ENCODE results near the gene TIMELESS.

The TIMELESS gene

GRCh38 chr12:56413392-56413791 is 35.8 kb downstream of the TIMELESS start:
- DNase-seq (no peak), ATAC-seq (ENCODE audit: insufficient read depth, low read depth) (peak; percentile 58)
- Histone ChIP-seq H3K4me1 (ENCODE audit: insufficient read depth, low read length) (no peaks in the 10 kb centered on the region), H3K27ac (ENCODE audit: low read length) (no peak overlapping the region), H4K20me1 (ENCODE audit: insufficient read depth, low read length) (no peaks in the 10 kb centered on the region; the same call in 1 of the 2 replicates), H2AFZ (ENCODE audit: low read depth, low read length) (no peak overlapping the region), H3K4me3 (ENCODE audit: low read depth in 1 of 2, low read length in 2 of 2) (no peak overlapping the region), H3K4me2 (ENCODE audit: insufficient read depth, low read length) (no peak overlapping the region), H3K36me3 (ENCODE audit: insufficient read depth, low read length) (peaks cover 43% of the 10 kb centered on the region), H3K9ac (ENCODE audit: low read depth, low read length) (no peak overlapping the region), H3K9me3 (ENCODE audit: insufficient read depth, low read length, severe bottlenecking) (no peaks in the 10 kb centered on the region), H3K79me2 (ENCODE audit: insufficient read depth, low read length) (no peaks in the 10 kb centered on the region), H3K27me3 (ENCODE audit: insufficient read depth, low read length, poor library complexity) (no peaks in the 10 kb centered on the region)
- TF ChIP-seq CTCF (IDR thresholded peaks at IDR 0.05; ENCODE audit: borderline replicate concordance, extremely low read depth, low read length, poor library complexity, severe bottlenecking) (no peak), EZH2 (IDR thresholded peaks at IDR 0.05; ENCODE audit: borderline replicate concordance, low read depth, low read length, severe bottlenecking) (no peak)

GRCh38 chr12:56411781-56412639 is 37.2 kb downstream of the TIMELESS start:
- ATAC-seq (ENCODE audit: insufficient read depth, low read depth) = peak; percentile 18; the same call in 1 of the 3 replicates
- Histone ChIP-seq H3K27me3 (ENCODE audit: insufficient read depth, low read length, poor library complexity) (no peaks in the 10 kb centered on the region), H3K36me3 (ENCODE audit: insufficient read depth, low read length) (peaks cover 29% of the 10 kb centered on the region), H3K4me2 (ENCODE audit: insufficient read depth, low read length) (no peak overlapping the region), H3K4me1 (ENCODE audit: insufficient read depth, low read length) (no peaks in the 10 kb centered on the region), H3K9me3 (ENCODE audit: insufficient read depth, low read length, severe bottlenecking) (no peaks in the 10 kb centered on the region), H3K4me3 (ENCODE audit: low read depth in 1 of 2, low read length in 2 of 2) (no peak overlapping the region), H2AFZ (ENCODE audit: low read depth, low read length) (no peak overlapping the region), H3K79me2 (ENCODE audit: insufficient read depth, low read length) (no peaks in the 10 kb centered on the region), H3K9ac (ENCODE audit: low read depth, low read length) (no peak overlapping the region), H3K27ac (ENCODE audit: low read length) (no peak overlapping the region), H4K20me1 (ENCODE audit: insufficient read depth, low read length) (no peaks in the 10 kb centered on the region; the same call in 1 of the 2 replicates)
- no peak for TF ChIP-seq CTCF (IDR thresholded peaks at IDR 0.05; ENCODE audit: borderline replicate concordance, extremely low read depth, low read length, poor library complexity, severe bottlenecking)
- no peak for TF ChIP-seq EZH2 (IDR thresholded peaks at IDR 0.05; ENCODE audit: borderline replicate concordance, low read depth, low read length, severe bottlenecking)
- no peak for DNase-seq

GRCh38 chr12:56410768-56411167 is 38.5 kb downstream of the TIMELESS start:
- Histone ChIP-seq H3K27ac (ENCODE audit: low read length) (no peak overlapping the region), H3K4me1 (ENCODE audit: insufficient read depth, low read length) (no peaks in the 10 kb centered on the region), H4K20me1 (ENCODE audit: insufficient read depth, low read length) (no peaks in the 10 kb centered on the region; the same call in 1 of the 2 replicates), H2AFZ (ENCODE audit: low read depth, low read length) (no peak overlapping the region), H3K27me3 (ENCODE audit: insufficient read depth, low read length, poor library complexity) (no peaks in the 10 kb centered on the region), H3K4me2 (ENCODE audit: insufficient read depth, low read length) (no peak overlapping the region), H3K9me3 (ENCODE audit: insufficient read depth, low read length, severe bottlenecking) (no peaks in the 10 kb centered on the region), H3K9ac (ENCODE audit: low read depth, low read length) (no peak overlapping the region), H3K79me2 (ENCODE audit: insufficient read depth, low read length) (no peaks in the 10 kb centered on the region), H3K4me3 (ENCODE audit: low read depth in 1 of 2, low read length in 2 of 2) (no peak overlapping the region), H3K36me3 (ENCODE audit: insufficient read depth, low read length) (peaks cover 16% of the 10 kb centered on the region; the same call in 1 of the 2 replicates)
- ATAC-seq (ENCODE audit: insufficient read depth, low read depth) = no peak
- no peak for DNase-seq
- TF ChIP-seq CTCF (IDR thresholded peaks at IDR 0.05; ENCODE audit: borderline replicate concordance, extremely low read depth, low read length, poor library complexity, severe bottlenecking) (no peak), EZH2 (IDR thresholded peaks at IDR 0.05; ENCODE audit: borderline replicate concordance, low read depth, low read length, severe bottlenecking) (no peak)
